Ectodermal cell (in vitro differentiated cells): ENCODE measurements around the gene AVPR2.

Source experiments
- H3K27ac ChIP-seq: 2 replicates; pipeline ENCODE4 v1.7.0; 2013; ENCODE audit warnings: mild to moderate bottlenecking, low read depth, low read length; ENCODE audit not compliant: insufficient read depth, poor library complexity, severe bottlenecking
- H3K27me3 ChIP-seq: 2 replicates; pipeline ENCODE4 v1.7.0; 2013; ENCODE audit warnings: mild to moderate bottlenecking, low read length; ENCODE audit not compliant: insufficient read depth, control insufficient read depth, poor library complexity, severe bottlenecking
- H3K36me3 ChIP-seq: one replicate; pipeline ENCODE4 v1.7.0; 2013; ENCODE audit warnings: low read length; ENCODE audit not compliant: control insufficient read depth, insufficient read depth
- H3K4me1 ChIP-seq: one replicate; pipeline ENCODE4 v1.7.0; 2013; ENCODE audit warnings: low read length; ENCODE audit not compliant: control insufficient read depth, insufficient read depth
- H3K4me3 ChIP-seq: 2 replicates; pipeline ENCODE4 v1.7.0; 2013; ENCODE audit warnings: low read depth, low read length, control low read depth; ENCODE audit not compliant: insufficient read depth
- H3K9me3 ChIP-seq: 2 replicates; pipeline ENCODE4 v1.7.0; 2013; ENCODE audit warnings: mild to moderate bottlenecking, low read length, moderate library complexity; ENCODE audit not compliant: control insufficient read depth
- WGBS, 2 experiments: methylation state at CpG; one replicate each; pipeline ENCODE4 v1.1.7; 2013; ENCODE audit warnings: missing lambda C conversion rate in 2 of 2; 5-methylcytosine and 5-hydroxymethylcytosine counted together

The AVPR2 gene

GRCh38 chrX:153885208-153885787, 19.2 kb upstream of the AVPR2 start:
- peaks cover 27% of the 10 kb centered on the region for H3K27me3 ChIP-seq
- WGBS, 2 experiments = 5 to 6% methylated on average over 32 of the region's 32 CpGs
- H3K4me3 ChIP-seq = peak overlapping the region; percentile 43
- no peaks in the 10 kb centered on the region for H3K9me3 ChIP-seq
- peaks cover 36% of the 10 kb centered on the region for H3K4me1 ChIP-seq
- no peaks in the 10 kb centered on the region for H3K36me3 ChIP-seq
- H3K27ac ChIP-seq = no peak overlapping the region

- no peak within 1 kb of the TSS for H3K27ac ChIP-seq
- WGBS, 2 experiments = 1% methylated on average over 79 to 91 of the region's 94 CpGs
- peaks cover 26% of the 10 kb centered on the region for H3K4me1 ChIP-seq
- no peaks in the 10 kb centered on the region for H3K36me3 ChIP-seq
- no peaks in the 10 kb centered on the region for H3K9me3 ChIP-seq
- H3K27me3 ChIP-seq = peaks cover 27% of the 10 kb centered on the region
- peak within 1 kb of the TSS; percentile 43 for H3K4me3 ChIP-seq
These were observed 18.2 kb upstream of the AVPR2 start, which contains the start of gene L1CAM for GRCh38 chrX:153885968-153886903. TSS of gene L1CAM (minus strand) at chrX:153886173. CDS start at chrX:153875836, 10,337 bp downstream.

GRCh38 chrX:153886915-153887314, 17.6 kb upstream of the AVPR2 start:
- Histone ChIP-seq H3K9me3 (no peaks in the 10 kb centered on the region), H3K4me1 (peaks cover 20% of the 10 kb centered on the region), H3K27ac (no peak overlapping the region), H3K36me3 (no peaks in the 10 kb centered on the region), H3K4me3 (no peak overlapping the region), H3K27me3 (peaks cover 27% of the 10 kb centered on the region)
- WGBS, 2 experiments = 17 to 22% methylated on average over 13 of the region's 13 CpGs

GRCh38 chrX:153887385-153887784, 17.1 kb upstream of the AVPR2 start:
- Histone ChIP-seq H3K9me3 (no peaks in the 10 kb centered on the region), H3K4me1 (peaks cover 15% of the 10 kb centered on the region), H3K27me3 (peaks cover 27% of the 10 kb centered on the region), H3K27ac (no peak overlapping the region), H3K4me3 (no peak overlapping the region), H3K36me3 (no peaks in the 10 kb centered on the region)
- WGBS, 2 experiments = 75 to 91% methylated on average over 5 to 8 of the region's 8 CpGs

GRCh38 chrX:153888344-153888743, 16.1 kb upstream of the AVPR2 start:
- WGBS, 2 experiments = 85 to 89% methylated on average over 5 to 6 of the region's 6 CpGs
- Histone ChIP-seq H3K36me3 (no peaks in the 10 kb centered on the region), H3K4me3 (no peak overlapping the region), H3K9me3 (no peaks in the 10 kb centered on the region), H3K4me1 (peaks cover 13% of the 10 kb centered on the region), H3K27me3 (peaks cover 27% of the 10 kb centered on the region), H3K27ac (no peak overlapping the region)

- Histone ChIP-seq H3K27ac (no peak overlapping the region), H3K4me3 (no peak overlapping the region), H3K9me3 (no peaks in the 10 kb centered on the region), H3K4me1 (peaks cover 5% of the 10 kb centered on the region), H3K36me3 (no peaks in the 10 kb centered on the region), H3K27me3 (peaks cover 27% of the 10 kb centered on the region)
- WGBS, 2 experiments = 95 to 99% methylated on average over 4 to 5 of the region's 6 CpGs
These were observed 15.3 kb upstream of the AVPR2 start for GRCh38 chrX:153889123-153889522.

- Histone ChIP-seq H3K36me3 (no peaks in the 10 kb centered on the region), H3K4me1 (no peaks in the 10 kb centered on the region), H3K4me3 (no peak overlapping the region), H3K27me3 (no peaks in the 10 kb centered on the region), H3K9me3 (no peaks in the 10 kb centered on the region), H3K27ac (no peak overlapping the region)
These were observed 6.6 kb upstream of the AVPR2 start for GRCh38 chrX:153897899-153898298.

GRCh38 chrX:153900831-153901752, 3.4 kb upstream of the AVPR2 start:
- WGBS, 2 experiments = 62 to 64% methylated on average over 26 of the region's 26 CpGs
- Histone ChIP-seq H3K36me3 (no peaks in the 10 kb centered on the region), H3K4me1 (no peaks in the 10 kb centered on the region), H3K27me3 (no peaks in the 10 kb centered on the region), H3K4me3 (no peak overlapping the region), H3K27ac (no peak overlapping the region), H3K9me3 (no peaks in the 10 kb centered on the region)

- 72 to 75% methylated on average over 8 of the region's 8 CpGs for WGBS, 2 experiments
- Histone ChIP-seq H3K36me3 (no peaks in the 10 kb centered on the region), H3K27ac (no peak overlapping the region), H3K4me3 (no peak overlapping the region), H3K9me3 (no peaks in the 10 kb centered on the region), H3K27me3 (no peaks in the 10 kb centered on the region), H3K4me1 (no peaks in the 10 kb centered on the region)
These were observed 2.7 kb upstream of the AVPR2 start for GRCh38 chrX:153901753-153902140.

- no peak overlapping the region for H3K27ac ChIP-seq
- no peaks in the 10 kb centered on the region for H3K27me3 ChIP-seq
- H3K9me3 ChIP-seq = no peaks in the 10 kb centered on the region
- 87 to 89% methylated on average over 10 of the region's 10 CpGs for WGBS, 2 experiments
- no peak overlapping the region for H3K4me3 ChIP-seq
- no peaks in the 10 kb centered on the region for H3K36me3 ChIP-seq
- no peaks in the 10 kb centered on the region for H3K4me1 ChIP-seq
These were observed 2.1 kb upstream of the AVPR2 start for GRCh38 chrX:153902385-153902784.
